GM12878 (cell line): ENCODE data around the gene SMO. TPM values are rescaled to one million over a fixed set of nuclear protein-coding genes. Genes with fewer than 3 reads are reported as not detected.

Experiments
- ATAC-seq: fragments of 200-7000 bp; cut with Tn5 transposase; 3 replicates; pipeline ENCODE4 v1.9.1; 2020; ENCODE audit warnings: mild to moderate bottlenecking, moderate library complexity
- BruUV-seq: library from RNA; stranded (reverse); fragments of 400-500 nt; replicated peaks from 2 replicates; lab custom pipeline; 2021; lab: Mats Ljungman, UMichigan
- CTCF ChIA-PET: fragments of 300-600 bp; sonication (Branson Sonifier 250); formaldehyde crosslinking; extraction: SDS; loops from one replicate; lab custom pipeline; 2021; ENCODE audit warnings: inconsistent platforms; lab: Yijun Ruan, JAX
- POLR2A ChIA-PET: fragments of 350-600 bp; formaldehyde crosslinking; extraction: SDS; loops from one replicate; lab custom pipeline; 2021; ENCODE audit warnings: inconsistent platforms; lab: Charles Lee
- RAD21 ChIA-PET: fragments of 300-600 bp; sonication (Branson Sonifier 250); formaldehyde crosslinking; loops from one replicate; lab custom pipeline; 2023; ENCODE audit warnings: antibody characterized with exemption; ENCODE audit not compliant: unreplicated experiment; lab: Charles Lee
- SMC1A ChIA-PET: fragments of 300-600 bp; sonication (Branson Sonifier 250); formaldehyde crosslinking; loops from one replicate; lab custom pipeline; 2023; ENCODE audit not compliant: unreplicated experiment, uncharacterized antibody; lab: Charles Lee
- DNase-seq: peaks from one replicate; pipeline ENCODE4 v3.0.0-alpha.2; 2011; ENCODE audit warnings: low read depth, low spot score
- FAIRE-seq: peaks from 3 replicates; lab custom pipeline; 2011; peaks lifted over from hg19 to GRCh38; lab: Jason Lieb, UNC
- H2AFZ ChIP-seq: 2 replicates; pipeline ENCODE4 v1.6.0; 2011; ENCODE audit warnings: low read depth, low read length, control low read depth; ENCODE audit not compliant: control insufficient read depth
- H3K27ac ChIP-seq: 2 replicates; pipeline ENCODE4 v1.5.1; 2011; ENCODE audit warnings: control low read depth; ENCODE audit not compliant: control insufficient read depth, insufficient read depth
- H3K27me3 ChIP-seq, 2 experiments: replicated peaks in 1 of 2; 2 replicates each; pipeline versions ENCODE4 v1.6.0 to v1.6.1; 2011; ENCODE audit warnings: low read length in 1 of 2; ENCODE audit not compliant: control insufficient read depth in 2 of 2, insufficient read depth in 2 of 2
- H3K36me3 ChIP-seq, 2 experiments: 2 replicates each; pipeline ENCODE4 v1.5.1; 2011; ENCODE audit warnings: low read length in 1 of 2; ENCODE audit not compliant: control insufficient read depth in 2 of 2, insufficient read depth in 2 of 2
- H3K4me1 ChIP-seq: 2 replicates; pipeline ENCODE4 v1.6.1; 2011; ENCODE audit warnings: mild to moderate bottlenecking, low read length, moderate library complexity, mixed read lengths; ENCODE audit not compliant: control insufficient read depth, insufficient read depth
- H3K4me2 ChIP-seq: 2 replicates; pipeline ENCODE4 v1.6.0; 2011; ENCODE audit warnings: control low read depth; ENCODE audit not compliant: control insufficient read depth, insufficient read depth
- H3K4me3 ChIP-seq: fragments of 200-600 bp; sonication (generic); 2 replicates; pipeline ENCODE4 v1.5.1; 2016
- H3K79me2 ChIP-seq: 2 replicates; pipeline ENCODE4 v1.6.0; 2011; ENCODE audit warnings: low read length; ENCODE audit not compliant: control insufficient read depth, insufficient read depth
- H3K9ac ChIP-seq: 2 replicates; pipeline ENCODE4 v1.8.0; 2011; ENCODE audit warnings: low read length, control low read depth, mixed read lengths; ENCODE audit not compliant: control insufficient read depth, insufficient read depth
- H3K9me3 ChIP-seq: replicated peaks from 3 replicates; pipeline ENCODE4 v1.5.1; 2011; ENCODE audit warnings: mild to moderate bottlenecking, low read length; ENCODE audit not compliant: control insufficient read depth, insufficient read depth
- H4K20me1 ChIP-seq: 2 replicates; pipeline ENCODE4 v1.6.0; 2011; ENCODE audit not compliant: control insufficient read depth, insufficient read depth
- DPF2 ChIP-seq: fragments of 450-650 bp; IDR thresholded peaks from 2 replicates; pipeline ENCODE4 v1.6.1; 2017; ENCODE audit warnings: mild to moderate bottlenecking
- HDAC6 ChIP-seq: fragments of 200-600 bp; sonication (generic); IDR thresholded peaks from one replicate; pipeline ENCODE4 v1.8.0; 2017; ENCODE audit warnings: antibody characterized with exemption; ENCODE audit not compliant: unreplicated experiment
- NBN ChIP-seq: fragments of 450-650 bp; IDR thresholded peaks from 2 replicates; pipeline ENCODE4 v1.6.1; 2016
- NR2C1 ChIP-seq: fragments of 450-650 bp; IDR thresholded peaks from 2 replicates; pipeline ENCODE4 v1.6.1; 2017; ENCODE audit warnings: antibody characterized with exemption, mild to moderate bottlenecking, moderate library complexity
- NRF1 ChIP-seq: conservative IDR thresholded peaks from 2 replicates; pipeline ENCODE4 v1.6.1; 2011; ENCODE audit warnings: mild to moderate bottlenecking, low read depth, low read length, improper control_type of control experiment
- PAX5 ChIP-seq: IDR thresholded peaks from 2 replicates; pipeline ENCODE4 v1.6.1; 2011; ENCODE audit warnings: low read depth, low read length, borderline replicate concordance
- WGBS: methylation state at CpG from one replicate; pipeline ENCODE4 v1.1.6; 2016; ENCODE audit warnings: low lambda C conversion rate; ENCODE audit not compliant: insufficient replicate concordance, insufficient coverage; ENCODE audit errors: missing lambda C conversion rate; 5-methylcytosine and 5-hydroxymethylcytosine counted together
- in situ Hi-C: fragments of 300-500 bp; cut with MboI; formaldehyde crosslinking; loops from 9 replicates; pipeline ENCODE4 v1.14.3; 2018; ENCODE audit warnings: mixed read lengths
- intact Hi-C: fragments of 100-400 bp; cut with micrococcal nuclease; formaldehyde crosslinking; loops from one replicate; pipeline ENCODE4 v1.14.2; 2022; ENCODE audit not compliant: unreplicated experiment
- polyA plus RNA-seq, 11 experiments: library from polyadenylated mRNA; depleted of rRNA in 4 of 11; unstranded in 6 of 11; stranded (reverse) in 5 of 11; fragments of >200 nt; fragmentation: Nextera tagmentation in 4 of 11; fragmentation: Illumina TruSeq in 1 of 11; extraction: Ambion mirVana in 4 of 11; extraction: Trizol in 1 of 11; gene quantifications; 1 replicate in 1 of 11; 2 replicates in 10 of 11; pipeline versions ENCODE4 v1.2.1 to v1.2.3, GENCODE V29; 2011 to 2016; ENCODE audit warnings: inconsistent platforms in 2 of 11, missing spikeins in 2 of 11, low read depth in 1 of 11
- total RNA-seq, 4 experiments: library from RNA; depleted of rRNA in 3 of 4; stranded (reverse); fragments of >200 nt in 3 of 4; fragmentation: Illumina TruSeq in 1 of 4; extraction: Trizol in 1 of 4; gene quantifications; 2 replicates each; pipeline versions ENCODE4 v1.2.1 to v1.2.3, GENCODE V29; 2013 to 2021
- TF ChIP-seq, protein P1 (sequence below): fragments of 450-650 bp; IDR thresholded peaks from 2 replicates; pipeline ENCODE4 v1.6.1; 2017; ENCODE audit warnings: mild to moderate bottlenecking, moderate library complexity
- TF ChIP-seq, protein P2 (sequence below): fragments of 450-650 bp; IDR thresholded peaks from 2 replicates; pipeline ENCODE4 v1.6.1; 2016; ENCODE audit warnings: mild to moderate bottlenecking

The SMO gene
- total and polyA plus RNA-seq, 10 of the 15 experiments (the other 5 are each of a cell fraction or from before 2014, with no cell fraction given) = 0.40 to 11.2 (median 2.6) TPM

DNA sequence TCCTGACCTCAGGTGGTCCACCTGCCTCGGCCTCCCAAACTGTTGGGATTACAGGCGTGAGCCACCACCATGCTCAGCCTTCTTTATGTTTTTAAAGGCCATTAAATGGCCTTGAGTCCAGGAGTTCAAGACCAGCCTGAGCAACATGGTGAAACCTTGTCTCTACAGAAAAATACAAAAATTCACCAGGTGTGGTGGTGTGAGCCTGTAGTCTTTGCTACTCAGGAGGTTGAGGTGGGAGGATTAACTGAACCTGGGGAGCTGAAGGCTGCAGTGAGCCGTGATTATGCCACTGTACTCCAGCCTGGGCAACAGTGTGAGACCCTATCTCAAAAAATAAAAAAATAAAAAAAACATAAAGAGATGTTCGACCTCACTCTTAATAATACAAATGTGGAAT is 11.0 kb downstream of the SMO start (continued):
- TF ChIP-seq, protein P1, sequence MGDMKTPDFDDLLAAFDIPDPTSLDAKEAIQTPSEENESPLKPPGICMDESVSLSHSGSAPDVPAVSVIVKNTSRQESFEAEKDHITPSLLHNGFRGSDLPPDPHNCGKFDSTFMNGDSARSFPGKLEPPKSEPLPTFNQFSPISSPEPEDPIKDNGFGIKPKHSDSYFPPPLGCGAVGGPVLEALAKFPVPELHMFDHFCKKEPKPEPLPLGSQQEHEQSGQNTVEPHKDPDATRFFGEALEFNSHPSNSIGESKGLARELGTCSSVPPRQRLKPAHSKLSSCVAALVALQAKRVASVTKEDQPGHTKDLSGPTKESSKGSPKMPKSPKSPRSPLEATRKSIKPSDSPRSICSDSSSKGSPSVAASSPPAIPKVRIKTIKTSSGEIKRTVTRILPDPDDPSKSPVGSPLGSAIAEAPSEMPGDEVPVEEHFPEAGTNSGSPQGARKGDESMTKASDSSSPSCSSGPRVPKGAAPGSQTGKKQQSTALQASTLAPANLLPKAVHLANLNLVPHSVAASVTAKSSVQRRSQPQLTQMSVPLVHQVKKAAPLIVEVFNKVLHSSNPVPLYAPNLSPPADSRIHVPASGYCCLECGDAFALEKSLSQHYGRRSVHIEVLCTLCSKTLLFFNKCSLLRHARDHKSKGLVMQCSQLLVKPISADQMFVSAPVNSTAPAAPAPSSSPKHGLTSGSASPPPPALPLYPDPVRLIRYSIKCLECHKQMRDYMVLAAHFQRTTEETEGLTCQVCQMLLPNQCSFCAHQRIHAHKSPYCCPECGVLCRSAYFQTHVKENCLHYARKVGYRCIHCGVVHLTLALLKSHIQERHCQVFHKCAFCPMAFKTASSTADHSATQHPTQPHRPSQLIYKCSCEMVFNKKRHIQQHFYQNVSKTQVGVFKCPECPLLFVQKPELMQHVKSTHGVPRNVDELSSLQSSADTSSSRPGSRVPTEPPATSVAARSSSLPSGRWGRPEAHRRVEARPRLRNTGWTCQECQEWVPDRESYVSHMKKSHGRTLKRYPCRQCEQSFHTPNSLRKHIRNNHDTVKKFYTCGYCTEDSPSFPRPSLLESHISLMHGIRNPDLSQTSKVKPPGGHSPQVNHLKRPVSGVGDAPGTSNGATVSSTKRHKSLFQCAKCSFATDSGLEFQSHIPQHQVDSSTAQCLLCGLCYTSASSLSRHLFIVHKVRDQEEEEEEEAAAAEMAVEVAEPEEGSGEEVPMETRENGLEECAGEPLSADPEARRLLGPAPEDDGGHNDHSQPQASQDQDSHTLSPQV = no peak
- no peak for TF ChIP-seq DPF2

DNA sequence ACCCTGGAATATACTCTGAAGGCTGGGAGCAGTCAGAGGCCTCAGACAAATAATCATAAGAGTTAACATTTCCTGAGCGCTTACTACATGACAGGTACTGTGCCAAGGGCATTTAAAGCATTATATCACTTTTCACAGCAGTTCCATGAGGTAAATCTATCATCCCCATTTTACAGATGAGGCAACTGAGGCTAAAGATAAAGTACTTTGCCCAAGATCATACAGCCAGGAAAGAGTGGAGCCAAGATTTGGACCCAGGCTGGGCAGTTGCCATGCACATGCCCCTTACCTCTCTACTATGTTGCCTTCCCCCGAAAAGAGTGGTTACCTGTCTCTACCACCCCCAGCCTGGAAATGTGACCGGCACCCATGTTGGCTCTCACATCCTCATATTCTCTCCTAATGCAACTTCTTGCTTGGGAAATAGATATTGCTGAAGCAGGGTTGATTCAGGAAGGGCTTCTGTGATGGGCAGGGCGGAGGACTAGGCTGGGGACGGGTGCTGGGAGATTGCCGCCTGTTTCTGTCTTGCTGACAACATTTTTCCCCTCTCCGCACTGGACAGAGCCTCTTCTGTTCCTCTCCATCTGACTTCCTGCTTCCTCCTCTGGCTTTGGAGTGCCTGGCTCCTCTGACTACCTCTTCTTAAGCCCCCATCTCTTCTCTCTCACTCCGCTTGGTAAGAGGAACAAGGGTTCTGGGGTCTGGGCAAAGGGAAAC is 13.8 kb downstream of the SMO start:
- FAIRE-seq (no peak), DNase-seq (no peak), ATAC-seq (no peak)
- Histone ChIP-seq H3K9me3 (no peaks in the 10 kb centered on the region), H3K79me2 (no peaks in the 10 kb centered on the region), H4K20me1 (no peaks in the 10 kb centered on the region), H3K27me3 (no peaks in the 10 kb centered on the region), H3K27ac (no peak overlapping the region), H3K4me2 (no peak overlapping the region), H2AFZ (no peak overlapping the region), H3K9ac (no peak overlapping the region), H3K36me3 (no peaks in the 10 kb centered on the region), H3K4me3 (no peak overlapping the region), H3K4me1 (no peaks in the 10 kb centered on the region)
- ChIA-PET CTCF (interaction anchor here (0.7 kb wide), 1 partner anchor 69 kb away, joined by 3 read pairs; no protein-coding TSS in a partner anchor), RAD21 (interaction anchor here (1.1 kb wide), 1 partner anchor 56 kb away, joined by 3 read pairs; no protein-coding TSS in a partner anchor), POLR2A (no interaction called here), SMC1A (interaction anchor here (0.8 kb wide), 2 partner anchors 9 to 55 kb away, joined by 3 read pairs; no protein-coding TSS in a partner anchor)
- in situ Hi-C loops (no loop called here), intact Hi-C loops (no loop called here)
- no TSS peak for BruUV-seq
- 80% methylated on average over 8 of the region's 8 CpGs for WGBS
- TF ChIP-seq NRF1 (no peak), NBN (no peak), HDAC6 (no peak), PAX5 (no peak), NR2C1 (no peak)
- TF ChIP-seq, protein P2, sequence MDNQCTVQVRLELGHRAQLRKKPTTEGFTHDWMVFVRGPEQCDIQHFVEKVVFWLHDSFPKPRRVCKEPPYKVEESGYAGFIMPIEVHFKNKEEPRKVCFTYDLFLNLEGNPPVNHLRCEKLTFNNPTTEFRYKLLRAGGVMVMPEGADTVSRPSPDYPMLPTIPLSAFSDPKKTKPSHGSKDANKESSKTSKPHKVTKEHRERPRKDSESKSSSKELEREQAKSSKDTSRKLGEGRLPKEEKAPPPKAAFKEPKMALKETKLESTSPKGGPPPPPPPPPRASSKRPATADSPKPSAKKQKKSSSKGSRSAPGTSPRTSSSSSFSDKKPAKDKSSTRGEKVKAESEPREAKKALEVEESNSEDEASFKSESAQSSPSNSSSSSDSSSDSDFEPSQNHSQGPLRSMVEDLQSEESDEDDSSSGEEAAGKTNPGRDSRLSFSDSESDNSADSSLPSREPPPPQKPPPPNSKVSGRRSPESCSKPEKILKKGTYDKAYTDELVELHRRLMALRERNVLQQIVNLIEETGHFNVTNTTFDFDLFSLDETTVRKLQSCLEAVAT = no peak
